Smooth muscle cell of the brain vasculature (primary cell): ENCODE data around the gene CISH.

Source experiments
- DNase-seq: peaks from one replicate; pipeline ENCODE4 v3.0.0-alpha.2; 2012; ENCODE audit warnings: low read depth, low spot score

Gene CISH

GRCh38 chr3:50599115-50599715 lies 12.4 kb downstream of the CISH start:
- no peak for DNase-seq

- no peak for DNase-seq
These were observed 17.3 kb downstream of the CISH start for GRCh38 chr3:50594253-50594785.

- DNase-seq = no peak
These were observed 19.0 kb downstream of the CISH start for GRCh38 chr3:50592568-50592967.

GRCh38 chr3:50591196-50591741 lies 20.3 kb downstream of the CISH start:
- no peak for DNase-seq

- no peak for DNase-seq
These were observed 22.7 kb downstream of the CISH start for GRCh38 chr3:50588759-50589433.

GRCh38 chr3:50587806-50588758 lies 23.5 kb downstream of the CISH start:
- DNase-seq = no peak

- no peak for DNase-seq
These were observed 24.2 kb downstream of the CISH start for GRCh38 chr3:50587373-50587772.

- DNase-seq = no peak
These were observed 24.9 kb downstream of the CISH start for GRCh38 chr3:50586763-50587070.

- no peak for DNase-seq
These were observed 25.4 kb downstream of the CISH start for GRCh38 chr3:50585919-50586762.

GRCh38 chr3:50584391-50584790 lies 27.2 kb downstream of the CISH start:
- no peak for DNase-seq

GRCh38 chr3:50583897-50584296 lies 27.7 kb downstream of the CISH start:
- no peak for DNase-seq

- DNase-seq = no peak
These were observed 29.5 kb downstream of the CISH start for GRCh38 chr3:50582083-50582482.

- DNase-seq = no peak
These were observed 30.1 kb downstream of the CISH start for GRCh38 chr3:50581459-50581842.

GRCh38 chr3:50580683-50581458 lies 30.7 kb downstream of the CISH start:
- no peak for DNase-seq

- DNase-seq = no peak
These were observed 34.2 kb downstream of the CISH start for GRCh38 chr3:50577348-50577747.

GRCh38 chr3:50575372-50575771 lies 36.2 kb downstream of the CISH start:
- DNase-seq = no peak

- no peak for DNase-seq
These were observed 37.1 kb downstream of the CISH start for GRCh38 chr3:50574444-50574831.

GRCh38 chr3:50573566-50574443 lies 37.8 kb downstream of the CISH start:
- no peak for DNase-seq

- no peak for DNase-seq
These were observed 38.7 kb downstream of the CISH start for GRCh38 chr3:50572801-50573371.
